K562 (cell line): ENCODE measurements around the gene PCSK5. TPM values are rescaled to one million over a fixed set of nuclear protein-coding genes. Genes with fewer than 3 reads are reported as not detected.

ENCODE experiments used
- ATAC-seq: fragments of 200-7000 bp; cut with Tn5 transposase; 3 replicates; pipeline ENCODE4 v1.9.1; 2020; ENCODE audit warnings: moderate library complexity
- BruUV-seq: library from RNA; stranded (reverse); fragments of 400-500 nt; replicated peaks from 2 replicates; lab custom pipeline; 2021; lab: Mats Ljungman, UMichigan
- CTCF ChIA-PET: fragments of 300-600 bp; formaldehyde crosslinking; extraction: SDS; loops from one replicate; lab custom pipeline; 2021; ENCODE audit warnings: low intra/inter-chr PET ratio; lab: Yijun Ruan, JAX
- POLR2A ChIA-PET: fragments of 300-600, 350-650 bp; sonication (Branson Sonifier 250); formaldehyde crosslinking; extraction: SDS; loops from one replicate; lab custom pipeline; 2021; ENCODE audit warnings: antibody characterized with exemption, inconsistent platforms; lab: Yijun Ruan, JAX
- DNase-seq, 4 experiments: peaks; one replicate each; pipeline versions ENCODE4 v3.0.0 to v3.0.0-alpha.2; 2011 to 2018; ENCODE audit warnings: low spot score in 3 of 4, mixed read lengths in 3 of 4; ENCODE audit errors: extremely low read depth in 1 of 4
- FAIRE-seq: peaks from 2 replicates; lab custom pipeline; 2011; peaks lifted over from hg19 to GRCh38; lab: Jason Lieb, UNC
- H2AFZ ChIP-seq: 2 replicates; pipeline ENCODE4 v1.6.0; 2011; ENCODE audit warnings: low read depth, low read length, control low read depth, inconsistent platforms
- H3K27ac ChIP-seq: fragments of 200-600 bp; 3 replicates; pipeline ENCODE4 v1.8.0; 2011; ENCODE audit warnings: low read depth, mild to moderate bottlenecking, control low read depth, inconsistent platforms, low read length, moderate library complexity, mixed read lengths; ENCODE audit errors: extremely low read depth
- H3K27me3 ChIP-seq, 2 experiments: fragments of 300-600 bp in 1 of 2; 2 replicates in 1 of 2; 3 replicates in 1 of 2; pipeline versions ENCODE4 v1.6.0 to v1.8.0; 2011; ENCODE audit warnings: inconsistent platforms in 2 of 2, low read length in 2 of 2, mild to moderate bottlenecking in 1 of 2, mixed read lengths in 1 of 2, moderate library complexity in 1 of 2; ENCODE audit not compliant: control insufficient read depth in 2 of 2, insufficient read depth in 2 of 2
- H3K36me3 ChIP-seq: fragments of 300-600 bp; 3 replicates; pipeline ENCODE4 v1.8.0; 2011; ENCODE audit warnings: mild to moderate bottlenecking, low read length, inconsistent platforms; ENCODE audit not compliant: control insufficient read depth, insufficient read depth
- H3K4me1 ChIP-seq, 2 experiments: fragments of 200-600 bp in 1 of 2; replicated peaks in 1 of 2; 2 replicates in 1 of 2; 3 replicates in 1 of 2; pipeline versions ENCODE4 v1.5.1 to v1.8.0; 2011; ENCODE audit warnings: inconsistent platforms in 2 of 2, low read length in 2 of 2, mild to moderate bottlenecking in 1 of 2, mixed read lengths in 1 of 2, moderate library complexity in 1 of 2; ENCODE audit not compliant: control insufficient read depth in 2 of 2, insufficient read depth in 2 of 2
- H3K4me2 ChIP-seq: 2 replicates; pipeline ENCODE4 v1.6.1; 2011; ENCODE audit warnings: low read length, control low read depth, inconsistent platforms, mixed read lengths; ENCODE audit not compliant: insufficient read depth
- H3K4me3 ChIP-seq: fragments of 200-600 bp; sonication (generic), shearing (Covaris generic); 2 replicates; pipeline ENCODE4 v1.5.1; 2016; ENCODE audit warnings: control low read depth, inconsistent platforms
- H3K79me2 ChIP-seq: fragments of 200-600 bp; 3 replicates; pipeline ENCODE4 v1.8.0; 2011; ENCODE audit warnings: low read length, inconsistent platforms; ENCODE audit not compliant: control insufficient read depth, insufficient read depth
- H3K9ac ChIP-seq, 2 experiments: 2 replicates each; pipeline versions ENCODE4 v1.6.0 to v1.6.1; 2011; ENCODE audit warnings: low read depth in 2 of 2, low read length in 2 of 2, control low read depth in 1 of 2, inconsistent platforms in 1 of 2, mild to moderate bottlenecking in 1 of 2, mixed read lengths in 1 of 2; ENCODE audit not compliant: insufficient read depth in 1 of 2
- H3K9me1 ChIP-seq: one replicate; pipeline ENCODE4 v1.6.0; 2011; ENCODE audit warnings: inconsistent platforms, mild to moderate bottlenecking, low read length, moderate library complexity; ENCODE audit not compliant: control insufficient read depth, insufficient read depth
- H3K9me3 ChIP-seq: replicated peaks from 2 replicates; pipeline ENCODE4 v1.5.1; 2011; ENCODE audit warnings: low read depth, low read length, inconsistent platforms; ENCODE audit not compliant: control insufficient read depth, insufficient read depth
- H4K20me1 ChIP-seq: replicated peaks from 2 replicates; pipeline ENCODE4 v1.6.1; 2011; ENCODE audit warnings: low read length, inconsistent platforms, mixed read lengths; ENCODE audit not compliant: control insufficient read depth, insufficient read depth
- ARHGAP35 ChIP-seq: fragments of 450-650 bp; IDR thresholded peaks from 2 replicates; pipeline ENCODE4 v1.6.1; 2018; ENCODE audit not compliant: partially characterized antibody
- ATF1 ChIP-seq, 2 experiments: fragments of 450-650 bp in 1 of 2; IDR thresholded peaks; 2 replicates each; pipeline ENCODE4 v1.6.1; 2016; ENCODE audit warnings: missing compliant biosample characterization in 1 of 2, missing genetic modification characterization in 1 of 2
- ATF7 ChIP-seq: fragments of 450-650 bp; IDR thresholded peaks from 2 replicates; pipeline ENCODE4 v1.7.1; 2014; ENCODE audit warnings: mild to moderate bottlenecking, moderate library complexity
- CCNT2 ChIP-seq: IDR thresholded peaks from 2 replicates; pipeline ENCODE4 v1.6.1; 2011; ENCODE audit warnings: borderline replicate concordance, low read depth, mild to moderate bottlenecking, moderate library complexity, mixed read lengths, low read length; ENCODE audit not compliant: insufficient read length; ENCODE audit errors: extremely low read depth
- CREB1 ChIP-seq, 2 experiments: sonication (generic) in 1 of 2; formaldehyde crosslinking in 1 of 2; IDR thresholded peaks; 2 replicates each; pipeline versions ENCODE4 v1.6.1 to v1.8.0; 2012 to 2022; ENCODE audit warnings: inconsistent platforms in 1 of 2, mild to moderate bottlenecking in 1 of 2, missing genetic modification reagents in 1 of 2, moderate library complexity in 1 of 2
- GATAD2A ChIP-seq: fragments of 450-650 bp; IDR thresholded peaks from 2 replicates; pipeline ENCODE4 v1.6.1; 2017
- GTF2A2 ChIP-seq: IDR thresholded peaks from 2 replicates; pipeline ENCODE4 v1.6.1; 2016; ENCODE audit warnings: mild to moderate bottlenecking, missing genetic modification characterization, missing compliant biosample characterization
- HLTF ChIP-seq: fragments of 450-650 bp; IDR thresholded peaks from 2 replicates; pipeline ENCODE4 v1.6.1; 2016
- HMG20B ChIP-seq: fragments of 250-450 bp; sonication (Bioruptor Pico); IDR thresholded peaks from 2 replicates; pipeline ENCODE4 v1.5.0; 2021; ENCODE audit warnings: mild to moderate bottlenecking
- MTA3 ChIP-seq: fragments of 450-650 bp; formaldehyde crosslinking; IDR thresholded peaks from 2 replicates; pipeline ENCODE4 v1.6.1; 2017; ENCODE audit warnings: mild to moderate bottlenecking, borderline replicate concordance
- NBN ChIP-seq: fragments of 450-650 bp; IDR thresholded peaks from 2 replicates; pipeline ENCODE4 v1.6.1; 2016; ENCODE audit warnings: low read depth, mild to moderate bottlenecking
- NR2C1 ChIP-seq, 2 experiments: fragments of 450-650 bp; IDR thresholded peaks; 2 replicates each; pipeline ENCODE4 v1.6.1; 2017; ENCODE audit warnings: mild to moderate bottlenecking in 2 of 2, antibody characterized with exemption in 1 of 2, inconsistent platforms in 1 of 2, missing compliant biosample characterization in 1 of 2, missing genetic modification characterization in 1 of 2
- NR2C2 ChIP-seq, 2 experiments: fragments of 200-800 bp in 1 of 2; sonication (Bioruptor generic) in 1 of 2; sonication (generic) in 1 of 2; formaldehyde crosslinking in 1 of 2; IDR thresholded peaks; 2 replicates each; pipeline versions ENCODE4 v1.6.1 to v1.8.0; 2016 to 2022; ENCODE audit warnings: mild to moderate bottlenecking in 1 of 2, missing compliant biosample characterization in 1 of 2, missing genetic modification characterization in 1 of 2, missing genetic modification reagents in 1 of 2
- POLR2B ChIP-seq: fragments of 450-650 bp; IDR thresholded peaks from 2 replicates; pipeline ENCODE4 v1.6.1; 2018; ENCODE audit warnings: low read depth; ENCODE audit not compliant: partially characterized antibody
- SLC30A9 ChIP-seq: fragments of 250-450 bp; sonication (Bioruptor Pico); IDR thresholded peaks from 2 replicates; pipeline ENCODE4 v1.8.0; 2022; ENCODE audit warnings: mild to moderate bottlenecking, moderate library complexity
- SMC3 ChIP-seq: conservative IDR thresholded peaks from 2 replicates; pipeline ENCODE4 v1.6.1; 2011; ENCODE audit warnings: low read depth, low read length, improper control_type of control experiment; ENCODE audit not compliant: insufficient read depth
- ZBTB8A ChIP-seq: fragments of 450-650 bp; IDR thresholded peaks from 2 replicates; pipeline ENCODE4 v1.6.1; 2018; ENCODE audit warnings: mild to moderate bottlenecking, moderate library complexity; ENCODE audit not compliant: partially characterized antibody
- WGBS: fragments of 100-300 bp; shearing (Covaris generic); methylation state at CpG from one replicate; pipeline ENCODE4 v1.1.6; 2016; ENCODE audit warnings: low coverage, mixed read lengths; ENCODE audit not compliant: insufficient coverage; ENCODE audit errors: missing lambda C conversion rate; 5-methylcytosine and 5-hydroxymethylcytosine counted together
- in situ Hi-C: fragments of 300-500 bp; cut with MboI; formaldehyde crosslinking; loops from 4 replicates; pipeline ENCODE4 v1.15.0; 2018; ENCODE audit warnings: inconsistent platforms, mixed read lengths
- intact Hi-C: fragments of 100-400 bp; cut with micrococcal nuclease; formaldehyde crosslinking; loops from 2 replicates; pipeline ENCODE4 v1.14.2; 2022
- polyA plus RNA-seq, 8 experiments: library from polyadenylated mRNA; depleted of rRNA in 4 of 8; stranded (reverse) in 5 of 8; unstranded in 3 of 8; fragments of >200 nt; fragmentation: Nextera tagmentation in 2 of 8; fragmentation: Illumina TruSeq in 1 of 8; extraction: Ambion mirVana in 2 of 8; extraction: Trizol in 1 of 8; gene quantifications; 2 replicates each; pipeline versions ENCODE4 v1.2.1 to v1.2.3, GENCODE V29; 2011 to 2014; ENCODE audit warnings: inconsistent platforms in 1 of 8, missing spikeins in 1 of 8
- total RNA-seq, 7 experiments: library from RNA; depleted of rRNA in 6 of 7; stranded (reverse); fragments of >200 nt in 6 of 7; fragmentation: Illumina TruSeq in 2 of 7; extraction: Trizol in 2 of 7; gene quantifications; 2 replicates each; pipeline versions ENCODE4 v1.2.1 to v1.2.3, GENCODE V29; 2011 to 2021; ENCODE audit warnings: low replicate concordance in 1 of 7
- TF ChIP-seq, protein P1 (sequence below): fragments of 450-650 bp; IDR thresholded peaks from 2 replicates; pipeline ENCODE4 v1.6.1; 2016; ENCODE audit warnings: low read depth, mild to moderate bottlenecking, moderate library complexity
- TF ChIP-seq, protein P2 (sequence below): sonication (generic); formaldehyde crosslinking; IDR thresholded peaks from 2 replicates; pipeline ENCODE4 v1.8.0; 2022; ENCODE audit warnings: missing genetic modification reagents, mild to moderate bottlenecking, borderline replicate concordance

Gene PCSK5
- total and polyA plus RNA-seq, 9 of the 15 experiments (the other 6 are each of a cell fraction or from before 2014, with no cell fraction given), result not detected

DNA sequence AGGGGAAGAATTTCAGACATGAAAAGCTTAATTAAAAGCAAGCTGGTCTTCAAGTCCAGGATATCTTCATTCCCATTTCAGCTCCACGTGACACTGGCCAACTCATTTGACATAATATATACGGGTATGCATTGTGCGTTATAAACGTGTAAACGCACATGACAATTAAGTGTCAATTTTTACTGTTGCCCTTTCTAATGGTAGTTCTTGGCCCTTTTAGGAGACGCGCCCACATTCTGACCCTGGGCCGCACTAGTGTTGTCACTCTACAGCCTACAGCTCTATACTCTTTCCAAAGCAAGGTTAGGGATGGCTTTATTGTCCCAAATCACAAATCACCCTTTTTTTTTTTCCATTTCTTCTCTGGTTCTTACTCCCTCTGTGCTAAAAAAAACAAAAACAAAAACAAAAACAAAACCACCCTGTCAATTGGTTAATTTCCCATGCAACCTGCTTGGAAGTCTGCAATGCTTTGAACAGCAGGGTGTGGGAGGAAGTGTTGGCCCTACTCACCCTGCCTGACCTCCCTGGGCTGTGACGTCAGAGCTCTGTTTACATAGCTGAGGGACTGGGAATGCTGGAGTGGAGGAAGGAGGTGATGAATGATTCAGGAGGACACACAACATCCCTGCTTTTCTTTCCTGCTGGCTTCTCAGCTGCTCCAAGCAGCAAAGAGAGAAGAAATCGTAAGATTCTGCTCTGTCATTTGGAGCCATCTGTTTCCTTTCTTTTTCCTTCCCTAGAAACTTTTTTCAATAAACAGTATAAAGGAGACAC lies 484.5 kb downstream of the PCSK5 start:
- H3K4me2 ChIP-seq, result no peak overlapping the region
- intact Hi-C loops (no loop called here), in situ Hi-C loops (no loop called here)
- H3K27me3 ChIP-seq, result no peaks in the 10 kb centered on the region
- no peak overlapping the region for H2AFZ ChIP-seq
- H3K9me3 ChIP-seq, result no peaks in the 10 kb centered on the region
- peaks cover 0 to 6% of the 10 kb centered on the region in 2 experiments; a peak in 2 of 5 replicates for H3K4me1 ChIP-seq
- no peak overlapping the region for H3K9ac ChIP-seq
- H3K79me2 ChIP-seq, result no peaks in the 10 kb centered on the region
- ATAC-seq (peak; percentile 55; the same call in 1 of the 3 replicates), FAIRE-seq (peak; percentile 61), DNase-seq (peak in 3 of 4 experiments; percentile 16 to 36 (median 17))
- H3K4me3 ChIP-seq, result no peak overlapping the region
- 69% methylated on average over 9 of the region's 10 CpGs for WGBS
- H3K9me1 ChIP-seq, result no peaks in the 10 kb centered on the region
- H3K36me3 ChIP-seq, result no peaks in the 10 kb centered on the region
- no peaks in the 10 kb centered on the region for H4K20me1 ChIP-seq
- no TSS peak for BruUV-seq
- ChIA-PET POLR2A (interaction anchor here (0.5 to 1.0 kb wide), 4 partner anchors 16 to 93 kb away, joined by 3 read pairs; partner anchors contain the start of gene RFK), CTCF (no interaction called here)
- no peak overlapping the region for H3K27ac ChIP-seq
- TF ChIP-seq GTF2A2 (tag), result no peak
- TF ChIP-seq POLR2B, result no peak
- 0 out of 2 replicates have a peak, but pooled peaks have one; percentile 27 for TF ChIP-seq GATAD2A
- 0 out of 2 replicates have a peak, but pooled peaks have one; percentile 43 for TF ChIP-seq NBN
- no peak for TF ChIP-seq MTA3
- TF ChIP-seq ZBTB8A, result no peak
- no peak for TF ChIP-seq CREB1 (IDR thresholded peaks at IDR 0.05)
- TF ChIP-seq CREB1 (CRISPR knock-in tag; IDR thresholded peaks at IDR 0.05), result peak; percentile 19; the same call in 1 of the 2 replicates
- TF ChIP-seq NR2C2 (CRISPR knock-in tag; IDR thresholded peaks at IDR 0.05), result no peak
- TF ChIP-seq NR2C2 (tag; IDR thresholded peaks at IDR 0.05), result peak; percentile 41; the same call in 1 of the 2 replicates
- TF ChIP-seq HLTF, result no peak
- TF ChIP-seq, protein P1, sequence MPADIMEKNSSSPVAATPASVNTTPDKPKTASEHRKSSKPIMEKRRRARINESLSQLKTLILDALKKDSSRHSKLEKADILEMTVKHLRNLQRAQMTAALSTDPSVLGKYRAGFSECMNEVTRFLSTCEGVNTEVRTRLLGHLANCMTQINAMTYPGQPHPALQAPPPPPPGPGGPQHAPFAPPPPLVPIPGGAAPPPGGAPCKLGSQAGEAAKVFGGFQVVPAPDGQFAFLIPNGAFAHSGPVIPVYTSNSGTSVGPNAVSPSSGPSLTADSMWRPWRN, result no peak
- no peak for TF ChIP-seq SMC3
- no peak for TF ChIP-seq NR2C1 (IDR thresholded peaks at IDR 0.05)
- TF ChIP-seq NR2C1 (tag; IDR thresholded peaks at IDR 0.05), result 0 out of 2 replicates have a peak, but pooled peaks have one; percentile 29
- TF ChIP-seq ATF1 (CRISPR knock-in tag; IDR thresholded peaks at IDR 0.05), result no peak
- TF ChIP-seq ATF1 (tag; IDR thresholded peaks at IDR 0.05), result peak; percentile 91
- TF ChIP-seq CCNT2, result no peak
- TF ChIP-seq, protein P2, sequence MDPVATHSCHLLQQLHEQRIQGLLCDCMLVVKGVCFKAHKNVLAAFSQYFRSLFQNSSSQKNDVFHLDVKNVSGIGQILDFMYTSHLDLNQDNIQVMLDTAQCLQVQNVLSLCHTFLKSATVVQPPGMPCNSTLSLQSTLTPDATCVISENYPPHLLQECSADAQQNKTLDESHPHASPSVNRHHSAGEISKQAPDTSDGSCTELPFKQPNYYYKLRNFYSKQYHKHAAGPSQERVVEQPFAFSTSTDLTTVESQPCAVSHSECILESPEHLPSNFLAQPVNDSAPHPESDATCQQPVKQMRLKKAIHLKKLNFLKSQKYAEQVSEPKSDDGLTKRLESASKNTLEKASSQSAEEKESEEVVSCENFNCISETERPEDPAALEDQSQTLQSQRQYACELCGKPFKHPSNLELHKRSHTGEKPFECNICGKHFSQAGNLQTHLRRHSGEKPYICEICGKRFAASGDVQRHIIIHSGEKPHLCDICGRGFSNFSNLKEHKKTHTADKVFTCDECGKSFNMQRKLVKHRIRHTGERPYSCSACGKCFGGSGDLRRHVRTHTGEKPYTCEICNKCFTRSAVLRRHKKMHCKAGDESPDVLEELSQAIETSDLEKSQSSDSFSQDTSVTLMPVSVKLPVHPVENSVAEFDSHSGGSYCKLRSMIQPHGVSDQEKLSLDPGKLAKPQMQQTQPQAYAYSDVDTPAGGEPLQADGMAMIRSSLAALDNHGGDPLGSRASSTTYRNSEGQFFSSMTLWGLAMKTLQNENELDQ (CRISPR knock-in tag), result no peak
- no peak for TF ChIP-seq SLC30A9 (CRISPR knock-in tag)
- no peak for TF ChIP-seq ARHGAP35
- TF ChIP-seq ATF7, result peak; percentile 63; the same call in 1 of the 2 replicates
- no peak for TF ChIP-seq HMG20B (CRISPR knock-in tag)
